Adrenal gland (tissue), 12 donors: ENCODE measurements around the gene BCL2L14. TPM values are rescaled to one million over a fixed set of nuclear protein-coding genes. Genes with fewer than 3 reads are reported as not detected.

Source experiments
- DNase-seq, 7 donors: peaks; one replicate each; pipeline ENCODE4 v3.0.0-alpha.2; 2019 to 2020
- H3K27ac ChIP-seq, 5 donors: fragments of 200-600 bp; sonication (generic) in 4 of 5; 1 replicate in 3 of 5; 2 replicates in 2 of 5; pipeline versions ENCODE4 v1.5.1 to v1.8.0; 2016 to 2020; ENCODE audit warnings: mild to moderate bottlenecking in 1 of 5
- H3K27me3 ChIP-seq: fragments of 200-600 bp; 2 replicates; pipeline ENCODE4 v1.8.0; 2021
- H3K36me3 ChIP-seq, 2 donors: fragments of 200-600 bp; replicated peaks in 1 of 2; 1 replicate in 1 of 2; 2 replicates in 1 of 2; pipeline versions ENCODE4 v1.5.1 to v1.8.0; 2018 to 2022
- H3K4me1 ChIP-seq, 2 donors: fragments of 200-600 bp; replicated peaks in 1 of 2; 1 replicate in 1 of 2; 2 replicates in 1 of 2; pipeline versions ENCODE4 v1.5.1 to v1.8.0; 2018 to 2021
- H3K4me3 ChIP-seq, 4 donors: fragments of 200-600 bp; sonication (generic) in 3 of 4; one replicate each; pipeline ENCODE4 v1.5.1; 2016 to 2018
- H3K9me3 ChIP-seq, 3 donors: fragments of 200-600 bp; sonication (generic) in 1 of 3; replicated peaks in 1 of 3; 1 replicate in 2 of 3; 2 replicates in 1 of 3; pipeline versions ENCODE4 v1.5.1 to v1.8.0; 2016 to 2021
- POLR2A ChIP-seq, 2 donors: fragments of 450-650 bp; IDR thresholded peaks; one replicate each; pipeline ENCODE4 v1.6.1; 2017; ENCODE audit warnings: antibody characterized with exemption in 2 of 2, mild to moderate bottlenecking in 2 of 2, moderate library complexity in 1 of 2
- WGBS, 4 donors: extraction: QIAGEN DNeasy Blood & Tissue Kit in 2 of 4; methylation state at CpG; one replicate each; pipeline versions ENCODE4 v1.1.5 to v1.1.7; 2013 to 2017; 5-methylcytosine and 5-hydroxymethylcytosine counted together
- intact Hi-C, 2 donors: fragments of 100-400 bp; cut with DNase I; formaldehyde crosslinking; loops; one replicate each; pipeline versions ENCODE4 v1.14.1 to v1.15.0; 2022 to 2023
- polyA plus RNA-seq, 3 donors: library from polyadenylated mRNA; stranded (reverse); fragments of 200-250 nt in 2 of 3; fragments of 350-450 nt in 1 of 3; fragmentation: Illumina TruSeq in 1 of 3; extraction: RNeasy Lipid Tissue Mini Kit (QIAGEN cat#74804) in 1 of 3; gene quantifications; one replicate each; pipeline ENCODE4 v1.2.3, GENCODE V29; 2013 to 2014
- total RNA-seq, 9 donors: library from RNA; depleted of rRNA in 4 of 9; stranded (reverse); fragments of >200 nt in 4 of 9; fragments of 120-200 nt in 1 of 9; fragmentation: NEBNext Ultra II Directional in 1 of 9; extraction: Animal tissue kit (Norgen Biotek cat#: 25700) in 1 of 9; gene quantifications; one replicate each; pipeline versions ENCODE4 v1.1.0 to v1.2.4, GENCODE V29; 2013 to 2023
- TF ChIP-seq, protein P1 (sequence below), 6 experiments: fragments of 450-650 bp in 4 of 6; fragments of 200-600 bp in 2 of 6; sonication (generic) in 1 of 6; IDR thresholded peaks; 1 replicate in 5 of 6; 2 replicates in 1 of 6; pipeline versions ENCODE4 v1.5.1 to v1.8.0; 2016 to 2021; ENCODE audit warnings: antibody characterized with exemption in 6 of 6, mild to moderate bottlenecking in 2 of 6, moderate library complexity in 1 of 6
- donor health status: healthy with polysubstance abuse.
- donor health status: Bipolar disorder and iron deficiency.
- donor health status: DM: yes; HTN: yes; CAD: no.
- donor health status: DM: no; HTN: no; CAD: no.
- donor health status: DM: no; HTN: no; CAD: no.
- donor health status: DM: yes; HTN: yes; CAD: no.

The BCL2L14 gene
- total and polyA plus RNA-seq, 12 donors: not detected

DNA sequence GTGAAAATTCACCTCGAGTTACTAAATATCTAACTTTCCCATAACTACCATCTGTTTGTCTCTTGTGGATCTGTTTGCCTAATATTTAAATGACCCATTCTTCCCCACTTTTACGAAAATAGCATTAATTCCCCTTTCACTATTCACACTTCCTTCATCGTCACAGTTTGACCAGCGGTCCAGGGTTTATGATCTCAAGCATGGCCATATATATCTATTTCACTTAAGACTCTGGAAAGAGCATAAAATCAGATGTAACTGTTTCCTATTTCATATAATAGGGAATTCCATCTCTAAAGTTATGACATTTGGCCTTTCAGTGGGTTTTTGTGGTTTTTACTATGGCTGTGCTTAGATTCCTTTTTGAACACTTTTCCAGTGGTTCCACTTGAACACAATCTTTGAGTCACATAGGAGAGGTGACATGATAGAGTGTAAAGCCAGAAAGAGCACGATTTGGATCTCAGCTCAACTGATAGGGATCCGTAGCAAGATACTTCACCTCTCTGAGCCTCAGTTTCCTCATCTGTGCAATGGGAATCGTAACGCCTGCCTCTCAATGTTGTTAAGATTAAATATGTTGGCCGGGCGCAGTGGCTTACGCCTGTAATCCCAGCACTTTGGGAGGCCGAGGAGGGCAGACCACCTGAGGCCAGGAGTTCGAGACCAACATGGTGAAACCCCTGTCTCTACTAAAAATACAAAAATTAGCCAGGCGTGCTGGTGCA, 754 bp upstream of the BCL2L14 start:
- intact Hi-C loops: loop anchor here in 1 of 2 donors (10.0 kb wide), 1 partner anchor 265 kb away; no protein-coding TSS in a partner anchor
- no peak for DNase-seq
- no peaks in the 10 kb centered on the region for H3K4me1 ChIP-seq

DNA sequence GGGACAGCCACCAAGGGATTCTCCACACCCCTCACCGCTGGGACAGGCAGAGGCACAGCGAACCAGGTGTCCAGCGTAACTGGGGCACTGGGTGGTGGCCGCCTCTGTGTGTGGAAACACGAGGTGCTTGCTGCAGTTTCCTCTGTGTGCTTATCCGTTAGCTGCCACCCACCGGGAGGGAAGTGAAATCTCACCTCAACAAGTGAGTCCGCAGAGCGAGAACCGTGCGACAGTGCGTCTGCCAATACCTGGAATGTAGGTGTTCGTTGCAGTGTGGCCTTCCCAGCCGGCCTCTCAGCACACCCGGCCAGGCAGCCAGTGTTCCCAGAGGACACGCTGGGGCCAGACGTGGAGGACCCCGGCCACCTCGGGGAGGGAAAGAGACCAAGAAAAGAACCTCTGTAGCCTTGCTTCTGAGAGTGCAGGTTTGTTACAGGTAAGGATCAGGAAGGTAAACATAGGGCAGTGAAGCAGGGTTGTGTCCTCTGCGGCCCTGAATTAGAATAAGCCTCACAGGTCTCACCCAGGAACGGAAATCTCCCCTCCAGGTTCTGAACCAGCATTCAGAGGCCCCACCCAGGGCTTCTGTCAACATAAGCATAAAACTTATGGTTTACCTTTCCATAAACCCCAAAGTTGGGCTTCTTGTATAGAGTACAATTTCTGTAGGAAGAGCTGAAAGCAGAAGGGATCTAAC, 1.5 kb downstream of the BCL2L14 start:
- Histone ChIP-seq H3K27me3 (no peaks in the 10 kb centered on the region), H3K27ac (no peak overlapping the region), H3K4me1 (no peaks in the 10 kb centered on the region), H3K4me3 (no peak overlapping the region), H3K9me3 (no peaks in the 10 kb centered on the region), H3K36me3 (no peaks in the 10 kb centered on the region)
- intact Hi-C loops: loop anchor here in 1 of 2 donors (10.0 kb wide), 1 partner anchor 263 kb away; no protein-coding TSS in a partner anchor
- TF ChIP-seq POLR2A (IDR thresholded peaks at IDR 0.05): no peak
- TF ChIP-seq, protein P1, sequence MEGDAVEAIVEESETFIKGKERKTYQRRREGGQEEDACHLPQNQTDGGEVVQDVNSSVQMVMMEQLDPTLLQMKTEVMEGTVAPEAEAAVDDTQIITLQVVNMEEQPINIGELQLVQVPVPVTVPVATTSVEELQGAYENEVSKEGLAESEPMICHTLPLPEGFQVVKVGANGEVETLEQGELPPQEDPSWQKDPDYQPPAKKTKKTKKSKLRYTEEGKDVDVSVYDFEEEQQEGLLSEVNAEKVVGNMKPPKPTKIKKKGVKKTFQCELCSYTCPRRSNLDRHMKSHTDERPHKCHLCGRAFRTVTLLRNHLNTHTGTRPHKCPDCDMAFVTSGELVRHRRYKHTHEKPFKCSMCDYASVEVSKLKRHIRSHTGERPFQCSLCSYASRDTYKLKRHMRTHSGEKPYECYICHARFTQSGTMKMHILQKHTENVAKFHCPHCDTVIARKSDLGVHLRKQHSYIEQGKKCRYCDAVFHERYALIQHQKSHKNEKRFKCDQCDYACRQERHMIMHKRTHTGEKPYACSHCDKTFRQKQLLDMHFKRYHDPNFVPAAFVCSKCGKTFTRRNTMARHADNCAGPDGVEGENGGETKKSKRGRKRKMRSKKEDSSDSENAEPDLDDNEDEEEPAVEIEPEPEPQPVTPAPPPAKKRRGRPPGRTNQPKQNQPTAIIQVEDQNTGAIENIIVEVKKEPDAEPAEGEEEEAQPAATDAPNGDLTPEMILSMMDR (IDR thresholded peaks at IDR 0.05): no peak
- DNase-seq: no peak
- 73 to 81% (median 78%) methylated on average over 10 to 21 of the region's 21 CpGs for WGBS, 4 donors

More for the DNA sequence above, 754 bp upstream of the BCL2L14 start:
- TF ChIP-seq POLR2A (IDR thresholded peaks at IDR 0.05): no peak
- 80 to 89% (median 86%) methylated on average over 14 of the region's 14 CpGs for WGBS, 4 donors
- no peaks in the 10 kb centered on the region for H3K36me3 ChIP-seq
- H3K4me3 ChIP-seq: no peak overlapping the region
- no peaks in the 10 kb centered on the region for H3K9me3 ChIP-seq
- no peak overlapping the region for H3K27ac ChIP-seq
- H3K27me3 ChIP-seq: no peaks in the 10 kb centered on the region

DNA sequence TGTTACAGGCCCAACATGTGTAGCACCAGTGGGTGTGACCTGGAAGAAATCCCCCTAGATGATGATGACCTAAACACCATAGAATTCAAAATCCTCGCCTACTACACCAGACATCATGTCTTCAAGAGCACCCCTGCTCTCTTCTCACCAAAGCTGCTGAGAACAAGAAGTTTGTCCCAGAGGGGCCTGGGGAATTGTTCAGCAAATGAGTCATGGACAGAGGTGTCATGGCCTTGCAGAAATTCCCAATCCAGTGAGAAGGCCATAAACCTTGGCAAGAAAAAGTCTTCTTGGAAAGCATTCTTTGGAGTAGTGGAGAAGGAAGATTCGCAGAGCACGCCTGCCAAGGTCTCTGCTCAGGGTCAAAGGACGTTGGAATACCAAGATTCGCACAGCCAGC, 8.6 kb downstream of the BCL2L14 start:
- DNase-seq: no peak
- TF ChIP-seq, protein P1 (IDR thresholded peaks at IDR 0.05): no peak
- no peak for TF ChIP-seq POLR2A (IDR thresholded peaks at IDR 0.05)
- Histone ChIP-seq H3K4me1 (no peaks in the 10 kb centered on the region), H3K9me3 (no peaks in the 10 kb centered on the region), H3K4me3 (no peak overlapping the region), H3K27me3 (no peaks in the 10 kb centered on the region), H3K36me3 (no peaks in the 10 kb centered on the region), H3K27ac (no peak overlapping the region)
- intact Hi-C loops: loop anchor here in 1 of 2 donors (10.0 kb wide), 1 partner anchor 256 kb away; no protein-coding TSS in a partner anchor
- WGBS, 4 donors: 42 to 58% (median 50%) methylated on average over 5 of the region's 5 CpGs

DNA sequence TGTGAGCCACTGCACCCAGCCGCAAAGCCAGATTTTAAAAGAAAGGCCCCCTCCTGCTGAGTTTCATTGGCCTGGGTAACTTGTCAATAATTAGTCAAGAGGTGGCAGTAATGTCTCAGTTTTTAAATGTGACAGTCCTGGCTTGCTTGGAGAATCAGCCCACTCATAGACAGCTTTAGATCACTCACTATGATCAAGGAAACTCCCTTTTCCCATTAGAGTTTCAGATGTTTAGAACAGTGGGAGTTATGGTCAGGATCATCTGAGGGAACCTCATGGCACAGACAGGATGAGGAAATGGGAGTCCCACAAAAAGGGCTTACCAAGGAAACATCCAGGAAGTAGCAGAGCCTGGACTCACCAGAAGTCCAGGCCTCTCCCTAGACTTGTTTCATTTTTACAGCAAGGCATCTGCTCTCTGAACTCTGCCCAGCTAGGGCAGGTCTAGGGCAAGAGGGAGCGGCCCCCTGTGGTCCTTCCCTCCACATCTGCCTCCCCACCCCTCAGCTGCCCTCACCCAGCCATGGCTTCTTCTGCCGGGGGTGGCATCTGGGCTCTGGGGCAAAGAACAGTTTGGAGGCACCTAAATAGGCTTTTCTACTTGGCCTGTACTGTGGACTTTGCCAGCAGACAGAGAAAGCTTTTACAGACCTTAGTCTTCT, 11.2 kb downstream of the BCL2L14 start:
- Histone ChIP-seq H3K4me3 (no peak overlapping the region), H3K36me3 (no peaks in the 10 kb centered on the region), H3K4me1 (no peaks in the 10 kb centered on the region), H3K9me3 (no peaks in the 10 kb centered on the region), H3K27ac (peak overlapping the region in 1 of 5 donors; percentile 24), H3K27me3 (no peaks in the 10 kb centered on the region)
- DNase-seq: no peak
- TF ChIP-seq POLR2A (IDR thresholded peaks at IDR 0.05): no peak
- TF ChIP-seq, protein P1 (IDR thresholded peaks at IDR 0.05): peak in 5 of 6 experiments; percentile 29 to 47 (median 33)
- intact Hi-C loops: loop anchor here in 1 of 2 donors (5.0 kb wide), 1 partner anchor 250 kb away; no protein-coding TSS in a partner anchor
- 68 to 93% (median 75%) methylated on average over 2 to 3 of the region's 3 CpGs for WGBS, 4 donors
